Thyroid gland (tissue), 4 donors: ENCODE results near the gene ANKRD13C.

Experiments
- CTCF ChIP-seq, 6 experiments: fragments of 200-600 bp in 3 of 6; fragments of 450-650 bp in 3 of 6; sonication (generic) in 3 of 6; IDR thresholded peaks; one replicate each; pipeline ENCODE4 v1.5.1; 2016 to 2019; ENCODE audit warnings: antibody characterized with exemption in 6 of 6, mild to moderate bottlenecking in 2 of 6, inconsistent platforms in 1 of 6, moderate library complexity in 1 of 6
- POLR2A ChIP-seq, 2 donors: fragments of 450-650 bp; IDR thresholded peaks; one replicate each; pipeline ENCODE4 v1.6.1; 2017; ENCODE audit warnings: antibody characterized with exemption in 2 of 2, mild to moderate bottlenecking in 2 of 2, moderate library complexity in 1 of 2

DNA sequence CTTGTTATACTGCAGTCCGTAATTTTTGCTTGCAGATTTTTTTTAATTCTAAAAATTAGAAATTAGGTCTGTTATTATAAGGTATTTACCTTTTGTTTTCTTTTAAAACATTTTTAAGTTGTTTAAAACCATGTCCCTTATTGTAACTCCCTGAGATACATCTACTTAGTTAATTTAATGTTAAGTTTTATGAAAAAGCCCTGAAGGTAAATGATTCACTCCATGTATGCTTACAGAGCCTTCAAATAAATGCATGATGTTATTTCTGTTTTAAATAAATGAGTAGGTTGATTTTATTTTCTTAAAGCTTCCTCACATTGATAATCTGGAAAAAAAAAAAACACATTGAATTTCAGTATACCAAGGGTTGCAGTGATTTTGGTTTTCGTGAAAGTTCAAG lies 125.9 kb downstream of the ANKRD13C start:
- no peak for TF ChIP-seq CTCF (IDR thresholded peaks at IDR 0.05)
- TF ChIP-seq POLR2A (IDR thresholded peaks at IDR 0.05), result no peak
